Measurements from ENCODE around the gene APOF.

- TF ChIP-seq POLR2A (IDR thresholded peaks at IDR 0.05) (no peak), CTCF (IDR thresholded peaks at IDR 0.05) (no peak), POLR2AphosphoS5 (IDR thresholded peaks at IDR 0.05) (no peak), EP300 (IDR thresholded peaks at IDR 0.05) (no peak)
These were observed 20.0 kb upstream of the APOF start for GRCh38 chr12:56382611-56383010.

Data from gastroesophageal sphincter (tissue), 3 donors.